Chondrocyte (in vitro differentiated cells): Measurements from ENCODE around the gene PACSIN1. TPM values are rescaled to one million over a fixed set of nuclear protein-coding genes. Genes with fewer than 3 reads are reported as not detected.
A peak's percentile ranks its signal among the peaks of the same experiment; 100 is the strongest.

ENCODE experiments used
- DNase-seq: peaks from one replicate; pipeline ENCODE4 v3.0.0; 2021; ENCODE audit warnings: mixed read lengths, low spot score
- H3K27ac Mint-ChIP-seq: one replicate; pipeline ENCODE4 v1.8.0; 2021; ENCODE audit warnings: mild to moderate bottlenecking, moderate library complexity, mixed read lengths; ENCODE audit not compliant: unreplicated experiment
- H3K27me3 Mint-ChIP-seq: 2 replicates; pipeline ENCODE4 v1.8.0; 2021; ENCODE audit warnings: low read depth, mixed read lengths
- H3K36me3 Mint-ChIP-seq: 2 replicates; pipeline ENCODE4 v1.8.0; 2021; ENCODE audit warnings: low read depth, mixed read lengths
- H3K4me1 Mint-ChIP-seq: 2 replicates; pipeline ENCODE4 v1.8.0; 2021; ENCODE audit warnings: low read depth, mild to moderate bottlenecking, mixed read lengths
- H3K4me3 Mint-ChIP-seq: one replicate; pipeline ENCODE4 v1.8.0; 2021; ENCODE audit warnings: mild to moderate bottlenecking, moderate library complexity, mixed read lengths; ENCODE audit not compliant: unreplicated experiment
- H3K9me3 Mint-ChIP-seq: 2 replicates; pipeline ENCODE4 v1.8.0; 2021; ENCODE audit warnings: low read depth, mixed read lengths
- CTCF ChIP-seq: fragments of 200-600 bp; sonication (generic); IDR thresholded peaks from 2 replicates; pipeline ENCODE4 v1.5.0; 2021; ENCODE audit warnings: antibody characterized with exemption, mild to moderate bottlenecking, moderate library complexity
- total RNA-seq: library from RNA; stranded (reverse); gene quantifications from 3 replicates; pipeline ENCODE4 v1.2.1, GENCODE V29; 2021

The PACSIN1 gene
- total RNA-seq, 1 donor from 2014 or later, result 0.15 TPM

GRCh38 chr6:34529665-34530327 lies 63.9 kb downstream of the PACSIN1 start:
- no peaks in the 10 kb centered on the region for H3K36me3 Mint-ChIP-seq
- H3K9me3 Mint-ChIP-seq, result no peaks in the 10 kb centered on the region
- H3K4me3 Mint-ChIP-seq, result no peak overlapping the region
- H3K27ac Mint-ChIP-seq, result no peak overlapping the region
- peaks cover 8% of the 10 kb centered on the region for H3K4me1 Mint-ChIP-seq
- DNase-seq, result no peak
- no peak for TF ChIP-seq CTCF
- H3K27me3 Mint-ChIP-seq, result no peaks in the 10 kb centered on the region

- H3K27ac Mint-ChIP-seq, result no peak overlapping the region
- H3K36me3 Mint-ChIP-seq, result no peaks in the 10 kb centered on the region
- H3K9me3 Mint-ChIP-seq, result no peaks in the 10 kb centered on the region
- peak overlapping the region; percentile 47 for H3K4me3 Mint-ChIP-seq
- no peak for TF ChIP-seq CTCF
- peaks cover 8% of the 10 kb centered on the region for H3K4me1 Mint-ChIP-seq
- H3K27me3 Mint-ChIP-seq, result no peaks in the 10 kb centered on the region
- no peak for DNase-seq
These were observed 65.0 kb downstream of the PACSIN1 start for GRCh38 chr6:34530753-34531365.

GRCh38 chr6:34531580-34532201 lies 65.8 kb downstream of the PACSIN1 start:
- H3K27ac Mint-ChIP-seq, result peak overlapping the region; percentile 75
- H3K4me1 Mint-ChIP-seq, result peaks cover 8% of the 10 kb centered on the region
- no peaks in the 10 kb centered on the region for H3K27me3 Mint-ChIP-seq
- peak overlapping the region; percentile 71 for H3K4me3 Mint-ChIP-seq
- H3K36me3 Mint-ChIP-seq, result no peaks in the 10 kb centered on the region
- no peaks in the 10 kb centered on the region for H3K9me3 Mint-ChIP-seq
- no peak for DNase-seq
- TF ChIP-seq CTCF, result no peak

- Mint-ChIP-seq H3K9me3 (no peaks in the 10 kb centered on the region), H3K4me1 (peaks cover 6% of the 10 kb centered on the region), H3K36me3 (no peaks in the 10 kb centered on the region), H3K4me3 (peak overlapping the region; percentile 71), H3K27me3 (no peaks in the 10 kb centered on the region), H3K27ac (peak overlapping the region; percentile 71)
- TF ChIP-seq CTCF, result no peak
- DNase-seq, result no peak
These were observed 66.4 kb downstream of the PACSIN1 start for GRCh38 chr6:34532230-34532629.

GRCh38 chr6:34534146-34534545 lies 68.3 kb downstream of the PACSIN1 start:
- no peak for TF ChIP-seq CTCF
- H3K36me3 Mint-ChIP-seq, result no peaks in the 10 kb centered on the region
- no peak overlapping the region for H3K4me3 Mint-ChIP-seq
- H3K27ac Mint-ChIP-seq, result no peak overlapping the region
- H3K27me3 Mint-ChIP-seq, result no peaks in the 10 kb centered on the region
- no peak for DNase-seq
- no peaks in the 10 kb centered on the region for H3K9me3 Mint-ChIP-seq
- H3K4me1 Mint-ChIP-seq, result no peaks in the 10 kb centered on the region
